IMR-90 (cell line): ENCODE data around the gene KDM4B. TPM values are rescaled to one million over a fixed set of nuclear protein-coding genes. Genes with fewer than 3 reads are reported as not detected.

Source experiments
- ATAC-seq: fragments of 200-7000 bp; cut with Tn5 transposase; 2 replicates; pipeline ENCODE4 v1.9.1; 2020; ENCODE audit warnings: low read depth, mild to moderate bottlenecking, moderate library complexity
- BruUV-seq: library from RNA; stranded (reverse); fragments of 400-500 nt; replicated peaks from 2 replicates; lab custom pipeline; 2021; lab: Mats Ljungman, UMichigan
- CTCF ChIA-PET: fragments of 300-600 bp; formaldehyde crosslinking; extraction: SDS; loops from one replicate; lab custom pipeline; 2021; ENCODE audit warnings: antibody characterized with exemption; lab: Yijun Ruan, JAX
- POLR2A ChIA-PET: fragments of 300-600 bp; sonication (Branson Sonifier 250); formaldehyde crosslinking; loops from one replicate; lab custom pipeline; 2022; ENCODE audit warnings: antibody characterized with exemption; ENCODE audit not compliant: unreplicated experiment; lab: Charles Lee
- DNase-seq: peaks from one replicate; pipeline ENCODE4 v3.0.0; 2013
- H2AFZ ChIP-seq: replicated peaks from 2 replicates; pipeline ENCODE3; 2013; ENCODE audit warnings: low read length, mild to moderate bottlenecking; ENCODE audit not compliant: poor library complexity
- H2AK5ac ChIP-seq: 2 replicates; pipeline ENCODE4 v1.6.1; 2013; ENCODE audit warnings: low read depth, low read length, inconsistent platforms
- H2AK9ac ChIP-seq: replicated peaks from 2 replicates; pipeline ENCODE3; 2013; ENCODE audit warnings: mild to moderate bottlenecking, low read depth, low read length, moderate library complexity; ENCODE audit not compliant: poor library complexity
- H2BK120ac ChIP-seq: 2 replicates; pipeline ENCODE4 v1.6.1; 2013; ENCODE audit warnings: low read depth, low read length, inconsistent platforms
- H2BK15ac ChIP-seq: 3 replicates; pipeline ENCODE4 v1.6.1; 2013; ENCODE audit warnings: low read depth, low read length, inconsistent platforms
- H2BK20ac ChIP-seq: 2 replicates; pipeline ENCODE4 v1.6.1; 2013; ENCODE audit warnings: low read depth, mild to moderate bottlenecking, inconsistent platforms, low read length, moderate library complexity
- H2BK5ac ChIP-seq: 2 replicates; pipeline ENCODE4 v1.6.1; 2013; ENCODE audit warnings: mild to moderate bottlenecking, low read depth, low read length, inconsistent platforms; ENCODE audit not compliant: poor library complexity, severe bottlenecking
- H3K14ac ChIP-seq: replicated peaks from 2 replicates; pipeline ENCODE4 v1.6.1; 2013; ENCODE audit warnings: low read depth, low read length, inconsistent platforms
- H3K18ac ChIP-seq: 2 replicates; pipeline ENCODE4 v1.6.1; 2013; ENCODE audit warnings: low read depth, low read length, control low read depth
- H3K23ac ChIP-seq: 2 replicates; pipeline ENCODE4 v1.6.1; 2013; ENCODE audit warnings: low read depth, low read length, inconsistent platforms
- H3K27ac ChIP-seq: 2 replicates; pipeline ENCODE4 v1.5.1; 2013; ENCODE audit warnings: mild to moderate bottlenecking, control low read depth, low read length; ENCODE audit not compliant: insufficient read depth
- H3K27me3 ChIP-seq: 2 replicates; pipeline ENCODE4 v1.6.1; 2013; ENCODE audit warnings: low read length; ENCODE audit not compliant: control insufficient read depth, insufficient read depth
- H3K36me3 ChIP-seq: 2 replicates; pipeline ENCODE4 v1.6.1; 2013; ENCODE audit warnings: low read length, mixed read lengths; ENCODE audit not compliant: control insufficient read depth, insufficient read depth
- H3K4ac ChIP-seq: 2 replicates; pipeline ENCODE4 v1.6.1; 2013; ENCODE audit warnings: low read depth, low read length, inconsistent platforms
- H3K4me1 ChIP-seq: 2 replicates; pipeline ENCODE4 v1.6.1; 2013; ENCODE audit warnings: low read length, mixed read lengths; ENCODE audit not compliant: control insufficient read depth, insufficient read depth
- H3K4me2 ChIP-seq: 2 replicates; pipeline ENCODE4 v1.6.1; 2013; ENCODE audit warnings: low read depth, mild to moderate bottlenecking, control low read depth, low read length, moderate library complexity
- H3K4me3 ChIP-seq: 2 replicates; pipeline ENCODE4 v1.5.1; 2013; ENCODE audit warnings: low read depth, mild to moderate bottlenecking, control low read depth, low read length, moderate library complexity; ENCODE audit not compliant: insufficient read depth
- H3K56ac ChIP-seq: 2 replicates; pipeline ENCODE4 v1.6.1; 2013; ENCODE audit warnings: low read length, inconsistent platforms; ENCODE audit not compliant: insufficient read depth; ENCODE audit errors: extremely low read depth
- H3K79me1 ChIP-seq, 2 experiments: 2 replicates each; pipeline ENCODE4 v1.6.1; 2013; ENCODE audit warnings: low read length in 2 of 2, inconsistent platforms in 1 of 2, low read depth in 1 of 2
- H3K9ac ChIP-seq: 2 replicates; pipeline ENCODE4 v1.6.1; 2013; ENCODE audit warnings: low read depth, low read length, control low read depth
- H3K9me1 ChIP-seq: 2 replicates; pipeline ENCODE4 v1.6.1; 2013; ENCODE audit warnings: low read length, inconsistent platforms; ENCODE audit not compliant: insufficient read depth
- H3K9me3 ChIP-seq: 2 replicates; pipeline ENCODE4 v1.6.1; 2013; ENCODE audit warnings: low read length; ENCODE audit not compliant: control insufficient read depth, insufficient read depth
- H4K20me1 ChIP-seq: 2 replicates; pipeline ENCODE4 v1.6.1; 2013; ENCODE audit warnings: low read length, inconsistent platforms; ENCODE audit not compliant: insufficient read depth
- H4K5ac ChIP-seq: 2 replicates; pipeline ENCODE4 v1.6.1; 2013; ENCODE audit warnings: mild to moderate bottlenecking, low read depth, low read length, control low read depth
- H4K8ac ChIP-seq, 2 experiments: 2 replicates each; pipeline ENCODE4 v1.6.1; 2013; ENCODE audit warnings: low read depth in 2 of 2, low read length in 2 of 2, control low read depth in 1 of 2, inconsistent platforms in 1 of 2
- H4K91ac ChIP-seq: 2 replicates; pipeline ENCODE4 v1.6.1; 2013; ENCODE audit warnings: low read depth, low read length, inconsistent platforms; ENCODE audit not compliant: insufficient read depth
- CEBPB ChIP-seq: IDR thresholded peaks from 2 replicates; pipeline ENCODE4 v1.6.1; 2012; ENCODE audit warnings: low read depth, low read length, improper control_type of control experiment
- POLR2A ChIP-seq: IDR thresholded peaks from 2 replicates; pipeline ENCODE4 v1.6.1; 2012; ENCODE audit warnings: mild to moderate bottlenecking, low read depth, low read length
- RAD21 ChIP-seq: IDR thresholded peaks from 2 replicates; pipeline ENCODE4 v1.6.1; 2012; ENCODE audit warnings: low read length, improper control_type of control experiment
- WGBS, 2 experiments: methylation state at CpG; one replicate each; pipeline versions ENCODE4 v1.1.5 to v1.1.7; 2013; ENCODE audit warnings: missing lambda C conversion rate in 2 of 2; ENCODE audit not compliant: insufficient read length in 1 of 2; ENCODE audit errors: extremely low coverage in 2 of 2; 5-methylcytosine and 5-hydroxymethylcytosine counted together
- dilution Hi-C: fragments of 300-500 bp; cut with HindIII; formaldehyde crosslinking; loops from one replicate; pipeline ENCODE4 v1.14.3; 2018; ENCODE audit warnings: low sequenced_read_pairs; ENCODE audit not compliant: unreplicated experiment
- in situ Hi-C: fragments of 300-500 bp; cut with MboI; formaldehyde crosslinking; loops from 3 replicates; pipeline ENCODE4 v1.14.3; 2019; ENCODE audit warnings: low sequenced_read_pairs, inconsistent platforms, mixed read lengths
- intact Hi-C: fragments of 100-400 bp; cut with micrococcal nuclease; formaldehyde crosslinking; loops from 2 replicates; pipeline ENCODE4 v1.10.0; 2022
- polyA plus RNA-seq, 3 experiments: library from polyadenylated mRNA; depleted of rRNA; stranded (reverse); fragments of >200 nt; gene quantifications; 2 replicates each; pipeline ENCODE4 v1.2.3, GENCODE V29; 2012; ENCODE audit warnings: low replicate concordance in 1 of 3
- total RNA-seq: library from RNA; depleted of rRNA; stranded (reverse); fragments of >200 nt; gene quantifications from 2 replicates; pipeline ENCODE4 v1.2.3, GENCODE V29; 2012
- TF ChIP-seq, protein P1 (sequence below): fragments of 150-350 bp; IDR thresholded peaks from 2 replicates; pipeline ENCODE4 v1.6.1; 2016; ENCODE audit warnings: low read depth, mild to moderate bottlenecking, low read length, moderate library complexity, borderline replicate concordance

Gene KDM4B
- total and polyA plus RNA-seq, 2 of the 4 experiments (the other 2 are of a cell fraction) = 5.0 to 17.9 TPM

- Histone ChIP-seq H3K9ac (no peak overlapping the region), H4K8ac (no peak overlapping the region), H2AFZ (no peak overlapping the region), H3K27me3 (no peaks in the 10 kb centered on the region), H3K27ac (no peak overlapping the region), H2AK5ac (0 out of 2 replicates have a peak overlapping the region, but pooled peaks have one; percentile 50), H3K56ac (no peak overlapping the region), H2BK5ac (no peak overlapping the region), H2AK9ac (no peak overlapping the region), H4K20me1 (peaks cover 26% of the 10 kb centered on the region), H3K23ac (no peak overlapping the region), H3K36me3 (peaks cover 31% of the 10 kb centered on the region), H2BK15ac (no peak overlapping the region), H3K4me3 (no peak overlapping the region), H3K4me2 (no peak overlapping the region), H3K79me1 (peaks cover 5 to 19% of the 10 kb centered on the region in 2 experiments; a peak in 3 of 4 replicates), H3K4me1 (no peaks in the 10 kb centered on the region; the same call in 1 of the 2 replicates), H3K9me3 (no peaks in the 10 kb centered on the region), H4K91ac (no peak overlapping the region), H3K9me1 (no peaks in the 10 kb centered on the region), H4K5ac (no peak overlapping the region), H3K14ac (no peak overlapping the region), H3K4ac (no peak overlapping the region), H2BK120ac (no peak overlapping the region), H3K18ac (no peak overlapping the region), H2BK20ac (no peak overlapping the region)
- ChIA-PET CTCF (no interaction called here), POLR2A (no interaction called here)
- in situ Hi-C loops (no loop called here), intact Hi-C loops (no loop called here), dilution Hi-C loops (no loop called here)
- BruUV-seq = no TSS peak
- TF ChIP-seq CEBPB (no peak), RAD21 (no peak), POLR2A (no peak)
- TF ChIP-seq, protein P1, sequence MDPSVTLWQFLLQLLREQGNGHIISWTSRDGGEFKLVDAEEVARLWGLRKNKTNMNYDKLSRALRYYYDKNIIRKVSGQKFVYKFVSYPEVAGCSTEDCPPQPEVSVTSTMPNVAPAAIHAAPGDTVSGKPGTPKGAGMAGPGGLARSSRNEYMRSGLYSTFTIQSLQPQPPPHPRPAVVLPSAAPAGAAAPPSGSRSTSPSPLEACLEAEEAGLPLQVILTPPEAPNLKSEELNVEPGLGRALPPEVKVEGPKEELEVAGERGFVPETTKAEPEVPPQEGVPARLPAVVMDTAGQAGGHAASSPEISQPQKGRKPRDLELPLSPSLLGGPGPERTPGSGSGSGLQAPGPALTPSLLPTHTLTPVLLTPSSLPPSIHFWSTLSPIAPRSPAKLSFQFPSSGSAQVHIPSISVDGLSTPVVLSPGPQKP = no peak
- no peak for ATAC-seq
- no peak for DNase-seq
- WGBS, 2 experiments = 67% methylated on average over 9 of the region's 28 CpGs; no CpG with 5 or more reads in 1 of the 2 experiments
Observed at GRCh38 chr19:5091684-5092480, 123.0 kb downstream of the KDM4B start.
